GM19193 (cell line): Measurements from ENCODE around the gene DDX20.

Experiments used
- POLR2A ChIP-seq: IDR thresholded peaks from 4 replicates; pipeline ENCODE4 v1.6.1; 2011; ENCODE audit not compliant: insufficient read depth, insufficient read length; ENCODE audit errors: extremely low read depth

DDX20 gene

GRCh38 chr1:111755331-111756123 lies at the start of gene DDX20:
DDX20 (plus strand) TSS chr1:111755901; CDS start chr1:111755925, 24 bp downstream.
- peak; percentile 91 for TF ChIP-seq POLR2A

- no peak for TF ChIP-seq POLR2A
Observed at GRCh38 chr1:111706921-111707320, 48.8 kb upstream of the DDX20 start.

GRCh38 chr1:111707906-111708305 lies 47.8 kb upstream of the DDX20 start:
- TF ChIP-seq POLR2A, result no peak

- no peak for TF ChIP-seq POLR2A
Observed at GRCh38 chr1:111709986-111710385, 45.7 kb upstream of the DDX20 start.

GRCh38 chr1:111716333-111716732 lies 39.4 kb upstream of the DDX20 start:
- TF ChIP-seq POLR2A, result no peak

GRCh38 chr1:111717450-111717849 lies 38.3 kb upstream of the DDX20 start:
- TF ChIP-seq POLR2A, result no peak

- TF ChIP-seq POLR2A, result no peak
Observed at GRCh38 chr1:111719135-111719534, 36.6 kb upstream of the DDX20 start.

GRCh38 chr1:111719674-111720132 lies 36.0 kb upstream of the DDX20 start:
- no peak for TF ChIP-seq POLR2A

GRCh38 chr1:111720274-111720976 lies 35.3 kb upstream of the DDX20 start:
- TF ChIP-seq POLR2A, result no peak

GRCh38 chr1:111720977-111721786 lies 34.5 kb upstream of the DDX20 start:
- TF ChIP-seq POLR2A, result no peak

GRCh38 chr1:111723091-111723806 lies 32.5 kb upstream of the DDX20 start:
- no peak for TF ChIP-seq POLR2A

GRCh38 chr1:111723871-111724270 lies 31.8 kb upstream of the DDX20 start:
- TF ChIP-seq POLR2A, result no peak

- TF ChIP-seq POLR2A, result no peak
Observed at GRCh38 chr1:111725192-111725591, 30.5 kb upstream of the DDX20 start.

GRCh38 chr1:111727056-111727455 lies 28.6 kb upstream of the DDX20 start:
- no peak for TF ChIP-seq POLR2A
